Activated CD8-positive, alpha-beta memory T cell treated with anti-CD3 and anti-CD28 coated beads for 48 hours (primary cell): ENCODE data around the gene CLTCL1.
"Not testable (repeated sequence)": the region's sequence is repeated elsewhere in the genome, so short reads cannot be mapped to it uniquely, and the experiment has no call there.

Experiments used
- DNase-seq, 3 experiments: peaks; one replicate each; pipeline ENCODE4 v3.0.0-alpha.2; 2020; ENCODE audit warnings: low read depth in 2 of 3, low spot score in 2 of 3

Gene CLTCL1

GRCh38 chr22:19256362-19256761 is 35.2 kb downstream of the CLTCL1 start:
- DNase-seq, result not testable (repeated sequence)

- DNase-seq, result no peak
Observed at GRCh38 chr22:19253143-19253542, 38.4 kb downstream of the CLTCL1 start.

- DNase-seq, result no peak
Observed at GRCh38 chr22:19244600-19245352, 46.7 kb downstream of the CLTCL1 start.

GRCh38 chr22:19242699-19243098 is 48.8 kb downstream of the CLTCL1 start:
- no peak for DNase-seq

GRCh38 chr22:19241593-19241906 is 50.0 kb downstream of the CLTCL1 start:
- no peak for DNase-seq

GRCh38 chr22:19240813-19241592 is 50.5 kb downstream of the CLTCL1 start:
- no peak for DNase-seq

- DNase-seq, result no peak
Observed at GRCh38 chr22:19239464-19239863, 52.1 kb downstream of the CLTCL1 start.

- no peak for DNase-seq
Observed at GRCh38 chr22:19238900-19239299, 52.6 kb downstream of the CLTCL1 start.

- no peak for DNase-seq
Observed at GRCh38 chr22:19235874-19236273, 55.6 kb downstream of the CLTCL1 start.

GRCh38 chr22:19234126-19234896 is 57.2 kb downstream of the CLTCL1 start:
- DNase-seq, result no peak

GRCh38 chr22:19233189-19233661 is 58.3 kb downstream of the CLTCL1 start:
- DNase-seq, result no peak

GRCh38 chr22:19232623-19233022 is 58.9 kb downstream of the CLTCL1 start:
- DNase-seq, result no peak

- no peak for DNase-seq
Observed at GRCh38 chr22:19231986-19232385, 59.5 kb downstream of the CLTCL1 start.

GRCh38 chr22:19229600-19229999 is 61.9 kb downstream of the CLTCL1 start:
- no peak for DNase-seq

- no peak for DNase-seq
Observed at GRCh38 chr22:19228179-19228578, 63.3 kb downstream of the CLTCL1 start.

GRCh38 chr22:19226428-19226827 is 65.1 kb downstream of the CLTCL1 start:
- DNase-seq, result no peak

- DNase-seq, result no peak
Observed at GRCh38 chr22:19225560-19225959, 66.0 kb downstream of the CLTCL1 start.

- no peak for DNase-seq
Observed at GRCh38 chr22:19224985-19225384, 66.5 kb downstream of the CLTCL1 start.

GRCh38 chr22:19224557-19224956 is 67.0 kb downstream of the CLTCL1 start:
- no peak for DNase-seq

GRCh38 chr22:19223617-19224016 is 67.9 kb downstream of the CLTCL1 start:
- no peak for DNase-seq

GRCh38 chr22:19223110-19223509 is 68.4 kb downstream of the CLTCL1 start:
- no peak for DNase-seq
